GM12872 (cell line): ENCODE results near the gene ZGPAT.

Experiments
- TF ChIP-seq, protein P1 (sequence below): IDR thresholded peaks from 3 replicates; pipeline ENCODE4 v1.5.1; 2011; ENCODE audit warnings: low read depth, mild to moderate bottlenecking, low read length, moderate library complexity; ENCODE audit not compliant: insufficient read depth

Gene ZGPAT

DNA sequence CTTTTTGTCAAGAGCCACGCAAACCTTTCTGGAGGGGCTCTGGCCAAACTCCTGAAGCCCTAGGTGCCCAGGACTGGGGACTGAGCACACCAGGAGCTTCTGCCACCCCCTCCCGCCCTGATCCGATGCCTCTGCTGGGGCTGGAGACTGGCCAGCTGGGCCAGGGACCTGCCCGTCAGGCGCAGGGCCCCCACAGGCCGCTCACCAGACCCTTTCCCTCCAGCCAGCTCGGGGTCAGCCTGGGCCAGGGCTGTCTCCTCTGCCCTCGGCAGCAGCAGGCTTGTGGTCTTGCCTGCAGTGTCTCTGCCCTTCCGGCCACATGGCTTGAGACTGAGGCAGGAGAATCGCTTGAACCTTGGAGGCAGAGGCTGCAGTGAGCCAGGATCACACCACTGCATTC is 35.2 kb upstream of the ZGPAT start:
- TF ChIP-seq, protein P1, sequence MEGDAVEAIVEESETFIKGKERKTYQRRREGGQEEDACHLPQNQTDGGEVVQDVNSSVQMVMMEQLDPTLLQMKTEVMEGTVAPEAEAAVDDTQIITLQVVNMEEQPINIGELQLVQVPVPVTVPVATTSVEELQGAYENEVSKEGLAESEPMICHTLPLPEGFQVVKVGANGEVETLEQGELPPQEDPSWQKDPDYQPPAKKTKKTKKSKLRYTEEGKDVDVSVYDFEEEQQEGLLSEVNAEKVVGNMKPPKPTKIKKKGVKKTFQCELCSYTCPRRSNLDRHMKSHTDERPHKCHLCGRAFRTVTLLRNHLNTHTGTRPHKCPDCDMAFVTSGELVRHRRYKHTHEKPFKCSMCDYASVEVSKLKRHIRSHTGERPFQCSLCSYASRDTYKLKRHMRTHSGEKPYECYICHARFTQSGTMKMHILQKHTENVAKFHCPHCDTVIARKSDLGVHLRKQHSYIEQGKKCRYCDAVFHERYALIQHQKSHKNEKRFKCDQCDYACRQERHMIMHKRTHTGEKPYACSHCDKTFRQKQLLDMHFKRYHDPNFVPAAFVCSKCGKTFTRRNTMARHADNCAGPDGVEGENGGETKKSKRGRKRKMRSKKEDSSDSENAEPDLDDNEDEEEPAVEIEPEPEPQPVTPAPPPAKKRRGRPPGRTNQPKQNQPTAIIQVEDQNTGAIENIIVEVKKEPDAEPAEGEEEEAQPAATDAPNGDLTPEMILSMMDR, result no peak

DNA sequence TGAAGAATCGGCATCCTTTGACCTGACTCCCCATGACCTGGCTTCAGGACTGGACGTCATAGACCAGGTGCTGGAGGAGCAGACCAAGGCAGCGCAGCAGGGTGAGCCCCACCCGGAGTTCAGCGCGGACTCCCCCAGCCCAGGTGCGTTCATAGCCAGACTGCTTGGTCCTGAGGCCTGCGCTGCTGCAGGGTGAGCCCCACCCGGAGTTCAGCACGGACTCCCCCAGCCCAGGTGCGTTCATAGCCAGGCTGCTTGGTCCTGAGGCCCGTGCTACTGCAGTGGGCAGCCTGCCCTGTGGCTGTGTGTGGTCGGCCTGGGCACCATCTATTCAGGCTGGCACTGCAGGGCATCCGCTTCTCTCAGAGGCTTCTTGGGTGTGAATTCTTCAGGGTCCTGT is 33.9 kb upstream of the ZGPAT start:
- TF ChIP-seq, protein P1, result no peak

DNA sequence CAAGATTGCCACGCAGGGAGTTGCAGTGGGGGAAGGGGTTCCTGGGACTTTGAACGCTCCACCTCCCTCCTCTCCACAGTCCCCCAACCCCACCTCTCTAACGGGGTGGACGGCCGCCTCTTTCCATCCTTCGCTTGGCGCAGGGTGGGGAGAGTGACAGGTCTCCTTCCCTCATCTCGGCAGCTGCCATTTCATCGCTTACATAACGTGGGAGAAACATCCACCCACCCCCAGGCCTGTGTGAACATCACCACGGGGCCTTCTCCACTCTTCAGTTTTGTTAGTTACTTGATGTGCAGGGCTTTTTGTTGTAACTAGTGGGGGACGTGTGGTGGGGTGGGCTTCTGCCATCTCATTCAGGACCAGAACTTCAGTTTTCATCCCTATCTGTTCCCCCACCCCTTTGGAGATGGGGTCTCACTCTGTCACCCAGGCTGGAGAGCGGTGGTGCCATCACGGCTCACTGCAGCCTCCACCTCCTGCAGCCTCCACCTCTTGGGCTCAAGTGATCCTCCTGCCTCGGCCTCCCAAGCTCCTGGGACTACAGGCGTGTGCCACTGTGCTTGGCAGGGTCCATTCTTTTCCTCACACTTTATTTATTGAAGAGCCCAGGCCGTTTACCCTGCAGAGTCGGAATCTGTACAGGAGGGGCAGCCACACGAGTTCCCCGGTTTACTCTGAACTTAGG is 32.0 kb upstream of the ZGPAT start:
- TF ChIP-seq, protein P1, result no peak

DNA sequence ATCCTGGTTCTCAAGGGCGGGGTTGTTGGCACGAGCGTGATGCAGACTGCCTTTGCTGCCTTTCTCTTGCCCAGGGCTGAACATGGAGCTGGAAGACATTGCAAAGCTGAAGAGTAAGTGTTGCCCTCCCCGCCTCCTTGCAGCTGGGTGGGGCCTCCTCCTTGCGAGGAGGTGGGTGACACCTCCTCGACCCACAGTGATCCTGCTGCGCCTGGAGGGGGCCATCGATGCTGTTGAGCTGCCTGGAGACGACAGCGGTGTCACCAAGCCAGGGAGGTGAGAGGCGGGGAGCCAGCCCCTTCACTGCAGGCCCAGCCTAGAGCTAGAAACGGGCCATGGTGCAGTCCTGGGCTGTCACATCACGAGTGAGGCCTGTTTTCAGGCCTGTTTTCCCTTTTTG is 29.8 kb upstream of the ZGPAT start:
- TF ChIP-seq, protein P1, result no peak

DNA sequence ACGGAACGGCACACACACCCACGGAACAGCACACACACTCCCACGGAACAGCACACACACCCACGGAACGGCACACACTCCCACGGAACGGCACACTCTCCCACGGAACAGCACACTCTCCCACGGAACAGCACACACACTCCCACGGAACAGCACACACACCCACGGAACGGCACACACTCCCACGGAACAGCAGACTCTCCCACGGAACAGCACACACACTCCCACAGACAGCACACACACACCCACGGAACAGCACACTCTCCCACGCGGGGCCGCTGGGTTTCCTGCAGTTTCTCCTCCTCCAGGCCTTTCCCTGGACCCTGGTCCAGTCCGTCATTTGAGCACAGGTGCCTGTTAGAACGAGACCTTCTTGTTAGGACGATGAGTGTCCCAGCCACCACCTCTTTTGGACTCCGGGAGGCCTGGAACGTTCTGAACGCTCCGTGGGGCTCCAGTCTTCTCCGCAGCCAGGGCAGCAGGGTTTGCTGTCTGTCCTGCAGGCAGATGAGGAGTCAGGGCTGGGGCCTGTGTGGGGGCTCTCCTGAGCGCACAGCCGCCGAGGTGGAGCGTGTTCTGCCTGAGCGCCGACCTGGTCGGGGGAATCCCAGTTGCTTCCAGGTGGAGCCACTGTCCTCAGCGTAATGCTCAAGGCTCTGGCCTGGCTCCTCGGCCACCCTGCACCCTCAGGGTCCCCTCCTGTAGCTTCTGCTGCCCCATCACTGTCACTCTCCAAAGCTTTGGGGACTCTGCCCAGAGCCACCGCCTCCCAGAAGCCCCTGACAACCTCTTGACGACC is 29.0 kb upstream of the ZGPAT start:
- TF ChIP-seq, protein P1, result no peak

DNA sequence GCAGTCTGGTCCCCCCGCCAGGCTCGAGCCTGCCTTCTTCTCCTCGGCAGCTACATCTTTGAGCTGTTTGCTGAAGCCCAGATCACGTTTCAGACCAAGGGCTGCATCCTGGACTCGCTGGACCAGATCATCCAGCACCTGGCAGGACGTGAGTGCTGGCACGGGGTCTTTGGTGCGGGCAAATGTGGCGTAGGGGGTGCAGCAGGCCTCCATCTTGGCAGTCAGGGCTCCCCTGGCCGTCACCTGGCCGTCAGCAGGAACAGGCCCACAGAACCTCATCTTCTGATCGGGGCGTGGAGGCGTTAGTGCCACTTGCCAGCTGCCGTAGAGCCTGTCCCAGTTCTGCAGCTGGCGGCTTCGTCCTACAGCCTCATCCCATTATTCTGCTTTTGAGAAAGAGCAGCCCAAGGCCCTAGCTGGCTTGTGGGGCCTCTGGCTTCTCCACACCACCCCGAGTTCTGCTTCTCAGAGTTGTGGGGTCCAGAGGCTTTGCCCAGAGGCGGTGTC is 28.0 kb upstream of the ZGPAT start:
- TF ChIP-seq, protein P1, result no peak

DNA sequence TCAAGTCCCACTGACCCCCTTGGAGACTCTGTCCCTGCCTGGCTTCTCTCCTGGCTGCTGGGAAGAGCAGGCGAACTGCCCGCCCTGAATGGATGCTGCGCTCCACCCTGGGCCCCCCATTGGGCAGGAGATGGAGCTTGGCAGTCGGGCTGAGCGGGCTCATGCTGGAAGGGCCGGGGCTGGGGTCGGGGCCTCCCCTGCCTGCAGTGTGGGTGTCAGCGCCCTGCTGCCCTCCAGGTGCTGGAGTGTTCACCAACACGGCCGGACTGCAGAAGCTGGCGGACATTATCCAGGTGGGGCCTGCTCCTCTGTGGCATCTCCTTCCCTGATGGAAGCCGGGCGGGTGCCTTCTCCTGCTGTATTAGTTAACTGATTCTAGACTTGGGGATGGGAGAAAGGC is 27.4 kb upstream of the ZGPAT start:
- TF ChIP-seq, protein P1, result no peak
